GM18499 (cell line): Measurements from ENCODE around the gene REEP2.

ENCODE experiments used
- ATAC-seq: cut with Tn5 transposase; IDR thresholded peaks from one replicate; pipeline ENCODE4 v1.9.1; 2021; ENCODE audit warnings: moderate number of reproducible peaks; ENCODE audit not compliant: insufficient read depth, unreplicated experiment

Gene REEP2

DNA sequence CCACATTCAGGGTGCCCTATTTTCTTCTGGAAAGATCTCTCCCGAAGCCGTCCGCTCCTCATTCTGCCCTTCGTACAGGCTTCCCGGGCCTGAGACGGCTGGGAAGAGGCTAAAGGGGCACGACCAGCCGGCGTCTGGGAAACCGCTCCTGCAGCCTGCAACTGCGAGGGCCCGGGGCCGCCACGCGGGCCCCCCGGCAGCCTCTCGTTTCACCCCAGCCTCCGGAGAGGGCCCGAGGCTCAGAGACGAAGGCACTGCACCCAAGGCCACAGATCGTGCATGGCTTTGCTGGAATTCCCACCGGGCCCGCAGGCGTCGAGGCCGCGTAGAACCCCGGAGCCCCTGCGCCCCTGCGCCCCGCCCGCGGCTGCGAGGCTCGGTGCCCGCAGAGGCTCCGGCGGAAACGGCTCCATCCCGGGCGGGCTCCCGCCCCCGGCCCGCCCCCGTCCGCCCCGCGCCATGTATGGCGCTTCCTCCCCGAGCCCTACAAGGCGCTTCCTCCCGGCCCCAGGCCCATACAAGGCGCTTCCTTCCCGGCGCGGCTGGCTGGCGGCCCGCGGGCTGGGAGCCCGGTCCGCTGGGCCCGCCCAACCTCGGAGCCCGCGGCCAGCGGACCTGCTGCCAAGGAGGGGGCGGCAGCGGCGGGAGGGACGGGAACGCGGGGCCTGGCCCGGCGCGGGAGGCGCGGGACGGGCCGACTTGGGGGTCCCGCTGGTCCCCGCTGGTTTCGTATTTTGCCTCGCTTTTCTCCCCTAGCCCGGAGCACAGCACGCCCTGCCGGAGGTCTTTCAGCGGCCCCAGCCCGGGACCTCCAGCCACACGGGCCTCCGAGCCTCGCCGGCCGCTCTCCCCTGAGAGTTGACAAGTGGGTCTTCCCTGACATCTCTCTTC is 53.1 kb downstream of the REEP2 start:
- ATAC-seq: no peak

GRCh38 chr5:138492560-138493045 is 53.7 kb downstream of the REEP2 start:
- no peak for ATAC-seq

GRCh38 chr5:138495351-138495750 is 56.5 kb downstream of the REEP2 start:
- ATAC-seq: no peak
